ENCODE results near the gene ADAMTS19.

DNA sequence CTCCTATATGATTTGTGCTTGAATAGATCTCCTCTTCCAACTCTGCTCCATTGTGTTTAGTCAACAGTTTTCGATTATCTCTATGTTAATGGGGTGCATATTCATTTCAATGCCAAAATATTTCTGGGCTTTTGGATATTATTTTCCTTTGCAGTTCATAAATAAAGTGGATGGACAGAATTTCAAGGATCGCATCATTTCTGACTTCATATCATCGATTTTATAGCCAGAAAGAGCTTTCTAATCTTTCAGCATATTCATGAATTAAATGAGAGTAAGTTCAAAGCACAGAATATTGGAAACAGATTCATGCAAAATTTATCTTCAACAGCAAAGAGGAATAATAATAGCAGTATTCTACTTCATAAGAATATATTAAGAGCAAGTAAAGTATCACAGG lies 227.8 kb downstream of the ADAMTS19 start:
- no peak for TF ChIP-seq PATZ1 (CRISPR knock-in tag; IDR thresholded peaks at IDR 0.05; ENCODE audit: borderline replicate concordance)
- no peak for TF ChIP-seq TSHZ2 (CRISPR knock-in tag; IDR thresholded peaks at IDR 0.05)

Measured in SK-N-SH treated with all-trans-retinoic acid at 6 μM for 48 hours (cell line).